HepG2 (cell line): ENCODE measurements around the gene GARS1. TPM values are rescaled to one million over a fixed set of nuclear protein-coding genes. Genes with fewer than 3 reads are reported as not detected.

Experiments
- CSRNP2 ChIP-seq: sonication (generic); formaldehyde crosslinking; conservative IDR thresholded peaks from 2 replicates; pipeline ENCODE4 v1.8.0; 2022; ENCODE audit warnings: low read depth, missing genetic modification reagents
- HNF1A ChIP-seq, 2 experiments: sonication (generic) in 1 of 2; formaldehyde crosslinking in 1 of 2; IDR thresholded peaks; 2 replicates each; pipeline versions ENCODE4 v1.4.0 to v1.6.1; 2016 to 2020; ENCODE audit warnings: borderline replicate concordance in 1 of 2, low read depth in 1 of 2, mild to moderate bottlenecking in 1 of 2, missing genetic modification reagents in 1 of 2
- KDM4B ChIP-seq: sonication (generic); formaldehyde crosslinking; IDR thresholded peaks from 2 replicates; pipeline ENCODE4 v1.4.0; 2020; ENCODE audit warnings: missing genetic modification reagents
- KDM5B ChIP-seq: sonication (generic); formaldehyde crosslinking; IDR thresholded peaks from 2 replicates; pipeline ENCODE4 v1.4.0; 2020; ENCODE audit warnings: missing genetic modification reagents, mild to moderate bottlenecking, borderline replicate concordance
- PATZ1 ChIP-seq: sonication (generic); formaldehyde crosslinking; IDR thresholded peaks from 2 replicates; pipeline ENCODE4 v1.4.0; 2020; ENCODE audit warnings: missing genetic modification reagents
- POLR2A ChIP-seq, 2 experiments: IDR thresholded peaks; 2 replicates each; pipeline ENCODE4 v1.6.1; 2011; ENCODE audit warnings: low read depth in 2 of 2, low read length in 2 of 2, mild to moderate bottlenecking in 1 of 2, moderate library complexity in 1 of 2; ENCODE audit not compliant: insufficient read depth in 1 of 2
- PRDM10 ChIP-seq: sonication (generic); formaldehyde crosslinking; IDR thresholded peaks from 2 replicates; pipeline ENCODE4 v1.4.0; 2020; ENCODE audit warnings: low read depth, missing genetic modification reagents
- RELA ChIP-seq: sonication (generic); formaldehyde crosslinking; IDR thresholded peaks from 2 replicates; pipeline ENCODE4 v1.4.0; 2020; ENCODE audit warnings: missing genetic modification reagents
- SRSF9 ChIP-seq: fragments of 200-400 bp; formaldehyde crosslinking; IDR thresholded peaks from 2 replicates; pipeline ENCODE4 v1.6.1; 2018; ENCODE audit warnings: borderline replicate concordance, mild to moderate bottlenecking, low read depth, low read length; ENCODE audit not compliant: insufficient read depth, poor library complexity, severe bottlenecking
- ZBTB7B ChIP-seq: sonication (generic); formaldehyde crosslinking; IDR thresholded peaks from 2 replicates; pipeline ENCODE4 v1.4.0; 2020; ENCODE audit warnings: missing genetic modification reagents
- ZMAT3 ChIP-seq: sonication (generic); formaldehyde crosslinking; conservative IDR thresholded peaks from 2 replicates; pipeline ENCODE4 v1.7.0; 2021; ENCODE audit warnings: missing genetic modification reagents
- ZNF230 ChIP-seq: sonication (generic); formaldehyde crosslinking; IDR thresholded peaks from 2 replicates; pipeline ENCODE4 v1.4.0; 2020; ENCODE audit warnings: mild to moderate bottlenecking, missing genetic modification reagents
- ZNF570 ChIP-seq: sonication (generic); formaldehyde crosslinking; IDR thresholded peaks from 2 replicates; pipeline ENCODE4 v1.4.0; 2020; ENCODE audit warnings: mild to moderate bottlenecking, missing genetic modification reagents, borderline replicate concordance
- ZNF761 ChIP-seq: sonication (generic); formaldehyde crosslinking; conservative IDR thresholded peaks from 2 replicates; pipeline ENCODE4 v1.4.0; 2020; ENCODE audit warnings: mild to moderate bottlenecking, missing genetic modification reagents
- ZNF83 ChIP-seq: sonication (generic); formaldehyde crosslinking; IDR thresholded peaks from 2 replicates; pipeline ENCODE4 v1.4.0; 2020; ENCODE audit warnings: missing genetic modification reagents, mild to moderate bottlenecking, borderline replicate concordance
- ZSCAN30 ChIP-seq: sonication (generic); formaldehyde crosslinking; IDR thresholded peaks from 2 replicates; pipeline ENCODE4 v1.5.0; 2020; ENCODE audit warnings: mild to moderate bottlenecking, missing genetic modification reagents
- polyA plus RNA-seq, 8 experiments: library from polyadenylated mRNA; depleted of rRNA in 3 of 8; stranded (reverse) in 7 of 8; unstranded in 1 of 8; fragments of >200 nt; fragmentation: Illumina TruSeq in 4 of 8; extraction: Trizol in 4 of 8; gene quantifications; 2 replicates each; pipeline versions ENCODE4 v1.2.1 to v1.2.3, GENCODE V29; 2011 to 2016; ENCODE audit warnings: low read depth in 4 of 8, missing spikeins in 1 of 8, mixed read lengths in 1 of 8; ENCODE audit not compliant: insufficient read depth in 1 of 8
- total RNA-seq, 5 experiments: library from RNA; depleted of rRNA; stranded (reverse); fragments of >200 nt; fragmentation: Illumina TruSeq; extraction: Trizol; gene quantifications; 2 replicates each; pipeline ENCODE4 v1.2.3, GENCODE V29; 2016; ENCODE audit warnings: low read depth in 1 of 5

The GARS1 gene
- total and polyA plus RNA-seq, 2 of the 13 experiments (the other 11 are each of a cell fraction or from before 2014, with no cell fraction given), result 140 to 460 TPM

GRCh38 chr7:30594048-30594539 lies 584 bp upstream of the GARS1 start (continued):
- TF ChIP-seq PATZ1 (CRISPR knock-in tag) (peak; percentile 41; the same call in 1 of the 2 replicates), ZNF230 (peak; percentile 16; the same call in 1 of the 2 replicates), ZNF83 (CRISPR knock-in tag) (0 out of 2 replicates have a peak, but pooled peaks have one; percentile 10), ZBTB7B (CRISPR knock-in tag) (no peak), ZNF570 (CRISPR knock-in tag) (0 out of 2 replicates have a peak, but pooled peaks have one; percentile 32), SRSF9 (no peak), ZNF761 (CRISPR knock-in tag) (0 out of 2 replicates have a peak, but pooled peaks have one; percentile 25), PRDM10 (peak; percentile 76), KDM4B (no peak), ZSCAN30 (CRISPR knock-in tag) (peak; percentile 64; the same call in 1 of the 2 replicates), CSRNP2 (no peak), HNF1A (IDR thresholded peaks at IDR 0.05; ENCODE audit: low read depth) (peak; percentile 59; the same call in 1 of the 2 replicates), HNF1A (CRISPR knock-in tag; IDR thresholded peaks at IDR 0.05; ENCODE audit: borderline replicate concordance) (no peak), RELA (no peak), POLR2A (IDR thresholded peaks at IDR 0.05; ENCODE audit: insufficient read depth in 1 of 2, low read depth in 2 of 2, low read length in 2 of 2) (peak; percentile 0 to 5; a peak in 2 of 4 replicates), ZMAT3 (CRISPR knock-in tag) (peak; percentile 14; the same call in 1 of the 2 replicates), KDM5B (CRISPR knock-in tag) (0 out of 2 replicates have a peak, but pooled peaks have one; percentile 7)
